SW 1271 (cell line): Measurements from ENCODE around the gene NOVA2.

Experiments used
- DNase-seq, 2 experiments: peaks; one replicate each; lab custom pipeline; 2025; lab: John Stamatoyannopoulos, UW

Gene NOVA2

DNA sequence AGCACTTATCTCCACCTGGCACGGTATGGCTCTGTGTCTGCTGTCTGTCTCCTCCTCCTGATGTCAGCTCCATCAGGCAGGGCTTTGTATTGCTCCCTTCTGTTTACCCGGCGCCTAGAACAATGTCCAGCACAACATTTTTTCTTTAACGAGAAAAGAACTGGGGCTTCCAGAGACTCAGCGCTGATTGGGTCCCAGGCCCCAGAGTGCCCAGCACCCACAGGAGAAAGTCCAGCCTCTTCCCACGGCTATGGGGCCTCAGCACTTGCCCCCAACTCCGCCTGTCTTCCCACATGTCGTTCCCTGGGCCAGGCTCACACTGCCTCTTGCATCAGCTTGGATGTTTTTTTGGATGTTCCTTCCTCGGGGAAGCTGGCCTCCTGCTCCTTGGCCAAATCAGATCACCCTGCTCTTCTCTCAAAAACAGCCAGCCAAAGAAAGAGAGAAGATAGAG, 78.1 kb downstream of the NOVA2 start:
- DNase-seq, result no peak

- DNase-seq, result no peak
These were observed 82.8 kb downstream of the NOVA2 start for GRCh38 chr19:45890877-45891276.

GRCh38 chr19:45889210-45889885, 84.3 kb downstream of the NOVA2 start:
- no peak for DNase-seq

- no peak for DNase-seq
These were observed 86.4 kb downstream of the NOVA2 start for GRCh38 chr19:45887200-45887710.

DNA sequence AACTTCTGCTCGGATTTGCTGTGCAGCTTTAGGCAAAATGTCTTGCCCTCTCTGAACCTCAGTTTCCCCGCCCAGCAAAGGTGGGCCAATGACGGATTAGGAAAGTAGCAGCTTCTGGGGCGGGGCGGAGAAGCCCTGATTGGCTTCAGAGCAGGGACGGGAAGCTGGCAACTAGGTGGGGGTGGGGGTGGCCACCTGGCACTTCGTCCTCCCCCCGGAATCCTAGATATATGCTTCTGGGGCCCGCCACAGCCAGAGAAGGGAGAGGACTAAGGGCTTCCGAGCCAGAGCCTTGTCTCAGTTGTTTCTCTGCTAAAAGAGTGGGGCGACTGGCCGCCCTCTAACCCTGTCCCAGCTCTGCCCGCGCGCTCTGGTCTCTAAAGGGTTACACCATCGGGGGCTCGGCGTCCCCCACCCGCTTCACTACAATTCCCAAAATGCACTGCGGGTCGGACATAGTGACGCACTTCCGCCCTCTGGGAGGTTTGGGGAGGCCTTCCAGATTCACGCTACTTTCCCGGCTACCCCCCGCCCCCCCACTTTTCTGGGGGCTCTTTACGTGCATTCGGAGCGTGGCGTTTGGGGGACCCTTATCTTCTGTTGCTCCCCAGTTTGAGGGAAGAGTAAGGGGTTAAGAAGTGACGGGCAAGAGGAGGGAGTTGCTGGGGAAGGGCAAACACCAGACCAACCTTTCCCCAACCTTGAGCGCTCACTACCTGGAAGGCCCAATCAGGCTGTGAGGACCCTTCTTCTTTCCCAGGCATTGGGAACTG, 87.1 kb downstream of the NOVA2 start:
- DNase-seq, result peak; percentile 49 to 80

DNA sequence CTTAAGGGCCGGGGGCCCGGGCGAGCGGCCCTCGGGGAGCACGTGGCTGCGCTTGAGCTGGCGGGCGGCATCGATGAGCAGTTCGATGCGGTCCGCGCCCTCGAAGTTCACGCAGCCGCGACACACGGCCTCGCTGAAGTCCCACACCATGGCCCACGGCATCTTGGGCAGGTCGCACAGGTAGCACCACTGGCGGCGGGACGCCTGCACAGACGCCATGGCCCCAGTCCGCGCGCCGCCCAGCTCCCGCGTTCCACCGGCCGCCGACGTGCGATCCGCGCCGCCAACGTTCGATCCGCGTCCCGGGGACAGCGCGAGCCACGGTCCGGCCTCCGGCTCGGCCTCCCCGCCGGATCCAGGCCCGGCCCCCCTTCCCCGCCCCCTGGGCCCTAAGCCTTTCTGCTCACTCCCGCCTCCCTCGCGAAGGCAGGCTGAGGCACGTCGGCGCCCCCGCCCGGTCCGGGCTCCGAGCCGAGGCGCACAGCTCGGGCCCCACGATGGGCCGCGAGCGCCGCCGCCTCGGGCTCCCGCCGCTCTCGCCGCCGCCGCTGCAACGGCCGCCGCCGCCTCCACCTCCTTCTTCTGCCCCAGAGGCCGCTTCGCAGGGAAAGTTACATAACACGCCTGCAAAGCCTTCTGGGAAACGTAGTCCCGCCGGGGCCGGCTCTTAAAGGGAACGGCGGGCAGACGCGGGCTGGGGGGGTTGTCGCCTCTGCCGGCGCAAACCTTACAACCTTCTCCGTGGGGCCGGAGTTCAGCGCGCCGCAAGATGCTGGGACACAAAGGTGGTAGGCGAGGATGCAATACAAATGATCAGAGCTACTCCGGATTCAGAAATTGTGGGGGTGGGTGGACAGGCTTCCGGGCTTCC, 87.9 kb downstream of the NOVA2 start, which contains the start of gene IRF2BP1:
IRF2BP1 (minus strand) TSS at position 586 of the 871 bp plus-strand sequence; CDS start at position 219, 367 bp downstream.
- DNase-seq, result peak; percentile 32 to 79

- no peak for DNase-seq
These were observed 88.7 kb downstream of the NOVA2 start for GRCh38 chr19:45884682-45885555.

GRCh38 chr19:45883881-45884681, 89.6 kb downstream of the NOVA2 start:
- DNase-seq, result no peak
